Transverse colon (tissue), 3 donors: ENCODE measurements around the gene ADGRL4.

ENCODE experiments used
- EP300 ChIP-seq: sonication (generic); formaldehyde crosslinking; IDR thresholded peaks from one replicate; pipeline ENCODE4 v1.6.1; 2017; ENCODE audit warnings: antibody characterized with exemption, low read depth
- POLR2A ChIP-seq: fragments of 450-650 bp; IDR thresholded peaks from one replicate; pipeline ENCODE4 v1.6.1; 2016; ENCODE audit warnings: antibody characterized with exemption, mild to moderate bottlenecking, moderate library complexity
- TF ChIP-seq, protein P1 (sequence below), 5 experiments: fragments of 200-600 bp in 3 of 5; fragments of 450-650 bp in 2 of 5; sonication (generic) in 3 of 5; IDR thresholded peaks; 1 replicate in 2 of 5; 2 replicates in 3 of 5; pipeline ENCODE4 v1.5.1; 2016 to 2017; ENCODE audit warnings: antibody characterized with exemption in 5 of 5, inconsistent platforms in 3 of 5, mild to moderate bottlenecking in 2 of 5, moderate library complexity in 1 of 5

DNA sequence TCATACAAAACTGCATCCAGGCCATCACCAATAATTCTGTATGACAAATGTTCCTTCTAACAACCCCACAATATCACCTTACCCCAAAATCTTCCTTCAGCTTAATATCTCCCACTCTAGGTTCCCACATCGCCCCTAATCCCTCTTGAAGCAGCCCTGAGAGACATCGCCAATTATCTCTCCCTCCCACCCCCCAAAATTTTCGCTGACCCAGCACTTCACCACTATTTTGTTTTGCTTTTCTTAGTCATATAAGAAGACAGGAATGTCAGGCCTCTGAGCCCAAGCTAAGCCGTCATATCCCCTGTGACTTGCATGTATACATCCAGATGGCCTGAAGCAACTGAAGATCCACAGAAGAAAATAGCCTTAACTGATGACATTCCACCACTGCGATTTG, 126.3 kb downstream of the ADGRL4 start:
- TF ChIP-seq, protein P1, sequence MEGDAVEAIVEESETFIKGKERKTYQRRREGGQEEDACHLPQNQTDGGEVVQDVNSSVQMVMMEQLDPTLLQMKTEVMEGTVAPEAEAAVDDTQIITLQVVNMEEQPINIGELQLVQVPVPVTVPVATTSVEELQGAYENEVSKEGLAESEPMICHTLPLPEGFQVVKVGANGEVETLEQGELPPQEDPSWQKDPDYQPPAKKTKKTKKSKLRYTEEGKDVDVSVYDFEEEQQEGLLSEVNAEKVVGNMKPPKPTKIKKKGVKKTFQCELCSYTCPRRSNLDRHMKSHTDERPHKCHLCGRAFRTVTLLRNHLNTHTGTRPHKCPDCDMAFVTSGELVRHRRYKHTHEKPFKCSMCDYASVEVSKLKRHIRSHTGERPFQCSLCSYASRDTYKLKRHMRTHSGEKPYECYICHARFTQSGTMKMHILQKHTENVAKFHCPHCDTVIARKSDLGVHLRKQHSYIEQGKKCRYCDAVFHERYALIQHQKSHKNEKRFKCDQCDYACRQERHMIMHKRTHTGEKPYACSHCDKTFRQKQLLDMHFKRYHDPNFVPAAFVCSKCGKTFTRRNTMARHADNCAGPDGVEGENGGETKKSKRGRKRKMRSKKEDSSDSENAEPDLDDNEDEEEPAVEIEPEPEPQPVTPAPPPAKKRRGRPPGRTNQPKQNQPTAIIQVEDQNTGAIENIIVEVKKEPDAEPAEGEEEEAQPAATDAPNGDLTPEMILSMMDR (IDR thresholded peaks at IDR 0.05): no peak
- TF ChIP-seq EP300: no peak
- no peak for TF ChIP-seq POLR2A
